ENCODE results near the gene NFATC3. TPM values are rescaled to one million over a fixed set of nuclear protein-coding genes. Genes with fewer than 3 reads are reported as not detected.

The NFATC3 gene
- total and polyA plus RNA-seq, 4 donors = 13.5 to 69.6 (median 35.7) TPM

- DNase-seq (no peak), ATAC-seq (ENCODE audit: insufficient read depth, low FRiP score) (no peak)
- H3K4me3 ChIP-seq = no peak overlapping the region
- H3K27ac ChIP-seq (ENCODE audit: low read depth in 1 of 2, low read length in 1 of 2) = peak overlapping the region in 1 of 2 donors; percentile 60
- H3K27me3 ChIP-seq (ENCODE audit: control insufficient read depth in 3 of 3, insufficient read depth in 3 of 3, low read length in 2 of 3) = no peaks in the 10 kb centered on the region
- peaks cover 0 to 45% (median 15%) of the 10 kb centered on the region in 5 donors for H3K4me1 ChIP-seq (ENCODE audit: control insufficient read depth in 5 of 5, insufficient read depth in 5 of 5, low read length in 5 of 5)
- H3K36me3 ChIP-seq (ENCODE audit: control insufficient read depth in 4 of 4, insufficient read depth in 4 of 4, low read length in 4 of 4) = peaks cover 0 to 19% (median 10%) of the 10 kb centered on the region in 4 donors
- no peak overlapping the region for H3K9ac ChIP-seq (ENCODE audit: insufficient read depth in 1 of 2, low read length in 2 of 2)
- H3K9me3 ChIP-seq (ENCODE audit: control insufficient read depth in 4 of 4, insufficient read depth in 3 of 4, low read length in 3 of 4) = no peaks in the 10 kb centered on the region
- TF ChIP-seq CTCF (IDR thresholded peaks at IDR 0.05; ENCODE audit: control extremely low read depth, extremely low read depth) = no peak
Measured at GRCh38 chr16:68079376-68079625, 5.9 kb upstream of the NFATC3 start.

- Histone ChIP-seq H3K9me3 (ENCODE audit: control insufficient read depth in 4 of 4, insufficient read depth in 3 of 4, low read length in 3 of 4) (no peaks in the 10 kb centered on the region), H3K27ac (ENCODE audit: low read depth in 1 of 2, low read length in 1 of 2) (peak overlapping the region; percentile 59 to 60), H3K36me3 (ENCODE audit: control insufficient read depth in 4 of 4, insufficient read depth in 4 of 4, low read length in 4 of 4) (peaks cover 0 to 17% (median 8%) of the 10 kb centered on the region in 4 donors), H3K9ac (ENCODE audit: insufficient read depth in 1 of 2, low read length in 2 of 2) (peak overlapping the region in 1 of 2 donors; percentile 14), H3K27me3 (ENCODE audit: control insufficient read depth in 3 of 3, insufficient read depth in 3 of 3, low read length in 2 of 3) (no peaks in the 10 kb centered on the region), H3K4me1 (ENCODE audit: control insufficient read depth in 5 of 5, insufficient read depth in 5 of 5, low read length in 5 of 5) (peaks cover 0 to 47% (median 16%) of the 10 kb centered on the region in 5 donors), H3K4me3 (no peak overlapping the region)
- no peak for TF ChIP-seq CTCF (IDR thresholded peaks at IDR 0.05; ENCODE audit: control extremely low read depth, extremely low read depth)
- WGBS, 2 donors = 8 to 21% methylated on average over 13 of the region's 13 CpGs
- peak; percentile 44 for ATAC-seq (ENCODE audit: insufficient read depth, low FRiP score)
- DNase-seq = peak; percentile 68 to 86 (median 69)
Measured at GRCh38 chr16:68079626-68080344, 5.4 kb upstream of the NFATC3 start.

GRCh38 chr16:68081861-68082628 is 3.1 kb upstream of the NFATC3 start:
- Histone ChIP-seq H3K9ac (ENCODE audit: insufficient read depth in 1 of 2, low read length in 2 of 2) (no peak overlapping the region), H3K27me3 (ENCODE audit: control insufficient read depth in 3 of 3, insufficient read depth in 3 of 3, low read length in 2 of 3) (no peaks in the 10 kb centered on the region), H3K4me3 (no peak overlapping the region), H3K4me1 (ENCODE audit: control insufficient read depth in 5 of 5, insufficient read depth in 5 of 5, low read length in 5 of 5) (peaks cover 0 to 47% (median 16%) of the 10 kb centered on the region in 5 donors), H3K27ac (ENCODE audit: low read depth in 1 of 2, low read length in 1 of 2) (peak overlapping the region in 1 of 2 donors; percentile 98), H3K36me3 (ENCODE audit: control insufficient read depth in 4 of 4, insufficient read depth in 4 of 4, low read length in 4 of 4) (peaks cover 0 to 6% (median 1%) of the 10 kb centered on the region in 4 donors), H3K9me3 (ENCODE audit: control insufficient read depth in 4 of 4, insufficient read depth in 3 of 4, low read length in 3 of 4) (no peaks in the 10 kb centered on the region)
- DNase-seq (no peak), ATAC-seq (ENCODE audit: insufficient read depth, low FRiP score) (no peak)
- TF ChIP-seq CTCF (IDR thresholded peaks at IDR 0.05; ENCODE audit: control extremely low read depth, extremely low read depth) = no peak
